Measurements from ENCODE around the gene EXOC4.

The EXOC4 gene

DNA sequence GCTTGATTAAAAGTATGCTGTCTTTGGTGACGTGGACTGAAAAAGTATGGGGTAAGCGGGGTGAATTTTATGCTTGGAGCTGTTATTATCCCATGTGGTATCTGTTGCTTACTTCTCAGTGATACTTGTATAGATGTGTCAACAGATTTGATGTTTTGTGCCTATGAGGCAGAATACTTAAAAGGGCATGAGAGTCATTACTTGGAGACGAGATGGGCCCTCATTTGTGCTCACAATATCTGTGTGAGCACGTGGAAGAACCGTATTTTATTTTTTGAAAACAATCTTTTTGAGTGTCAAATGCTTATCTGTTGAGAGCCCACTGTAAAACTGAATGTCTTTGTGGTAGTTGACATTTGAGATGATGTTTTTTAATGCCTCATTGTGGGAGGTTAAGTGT is 281.9 kb downstream of the EXOC4 start:
- H3K4me3 ChIP-seq (ENCODE audit: low read depth, low read length): no peak overlapping the region

DNA sequence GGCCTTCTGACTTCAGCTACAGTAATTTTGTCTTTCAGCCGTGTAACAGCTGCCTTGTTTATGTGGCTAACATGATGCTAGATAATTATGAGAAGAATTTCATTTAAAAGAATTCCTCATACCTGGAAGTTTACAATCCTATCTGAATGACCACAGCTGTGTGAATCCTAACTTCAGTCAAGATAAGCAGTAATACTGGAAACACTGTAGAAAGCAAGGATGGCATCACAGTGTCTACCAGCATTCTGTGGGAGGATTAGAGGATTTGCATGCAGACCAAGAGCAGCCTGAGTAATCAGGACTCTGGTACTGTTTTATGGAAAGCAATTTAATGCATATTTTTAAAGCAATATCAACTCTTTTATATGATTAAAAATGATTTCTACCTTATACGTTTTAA is 282.4 kb downstream of the EXOC4 start:
- TF ChIP-seq, protein P1, sequence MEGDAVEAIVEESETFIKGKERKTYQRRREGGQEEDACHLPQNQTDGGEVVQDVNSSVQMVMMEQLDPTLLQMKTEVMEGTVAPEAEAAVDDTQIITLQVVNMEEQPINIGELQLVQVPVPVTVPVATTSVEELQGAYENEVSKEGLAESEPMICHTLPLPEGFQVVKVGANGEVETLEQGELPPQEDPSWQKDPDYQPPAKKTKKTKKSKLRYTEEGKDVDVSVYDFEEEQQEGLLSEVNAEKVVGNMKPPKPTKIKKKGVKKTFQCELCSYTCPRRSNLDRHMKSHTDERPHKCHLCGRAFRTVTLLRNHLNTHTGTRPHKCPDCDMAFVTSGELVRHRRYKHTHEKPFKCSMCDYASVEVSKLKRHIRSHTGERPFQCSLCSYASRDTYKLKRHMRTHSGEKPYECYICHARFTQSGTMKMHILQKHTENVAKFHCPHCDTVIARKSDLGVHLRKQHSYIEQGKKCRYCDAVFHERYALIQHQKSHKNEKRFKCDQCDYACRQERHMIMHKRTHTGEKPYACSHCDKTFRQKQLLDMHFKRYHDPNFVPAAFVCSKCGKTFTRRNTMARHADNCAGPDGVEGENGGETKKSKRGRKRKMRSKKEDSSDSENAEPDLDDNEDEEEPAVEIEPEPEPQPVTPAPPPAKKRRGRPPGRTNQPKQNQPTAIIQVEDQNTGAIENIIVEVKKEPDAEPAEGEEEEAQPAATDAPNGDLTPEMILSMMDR (IDR thresholded peaks at IDR 0.05; ENCODE audit: low read depth, low read length, missing control alignments): no peak
- no peak overlapping the region for H3K4me3 ChIP-seq (ENCODE audit: low read depth, low read length)
- DNase-seq (ENCODE audit: low read depth): no peak

More for the DNA sequence above, 281.9 kb downstream of the EXOC4 start:
- DNase-seq (ENCODE audit: low read depth): no peak
- TF ChIP-seq, protein P1 (IDR thresholded peaks at IDR 0.05; ENCODE audit: low read depth, low read length, missing control alignments): no peak

DNA sequence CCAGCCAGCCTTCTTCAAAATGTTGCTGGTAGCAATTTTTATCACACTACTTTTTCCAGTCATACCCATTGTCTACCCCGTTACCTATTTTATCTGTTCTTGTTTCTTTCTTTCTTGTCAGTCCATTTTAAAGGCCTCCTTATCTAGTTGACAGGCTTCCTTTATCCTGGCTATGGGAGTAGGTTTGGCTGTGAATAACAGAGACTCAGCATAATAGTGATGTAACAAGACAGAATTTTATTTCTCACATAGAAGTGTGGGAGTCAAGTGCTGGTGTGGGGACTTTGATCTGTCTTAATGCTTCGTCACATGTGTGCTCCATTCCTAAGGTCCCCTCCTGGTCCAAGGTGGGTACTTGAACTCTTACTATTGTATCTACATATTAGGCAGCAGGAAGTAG is 283.6 kb downstream of the EXOC4 start:
- TF ChIP-seq, protein P1 (IDR thresholded peaks at IDR 0.05; ENCODE audit: low read depth, low read length, missing control alignments): no peak
- no peak for DNase-seq (ENCODE audit: low read depth)
- no peak overlapping the region for H3K4me3 ChIP-seq (ENCODE audit: low read depth, low read length)

DNA sequence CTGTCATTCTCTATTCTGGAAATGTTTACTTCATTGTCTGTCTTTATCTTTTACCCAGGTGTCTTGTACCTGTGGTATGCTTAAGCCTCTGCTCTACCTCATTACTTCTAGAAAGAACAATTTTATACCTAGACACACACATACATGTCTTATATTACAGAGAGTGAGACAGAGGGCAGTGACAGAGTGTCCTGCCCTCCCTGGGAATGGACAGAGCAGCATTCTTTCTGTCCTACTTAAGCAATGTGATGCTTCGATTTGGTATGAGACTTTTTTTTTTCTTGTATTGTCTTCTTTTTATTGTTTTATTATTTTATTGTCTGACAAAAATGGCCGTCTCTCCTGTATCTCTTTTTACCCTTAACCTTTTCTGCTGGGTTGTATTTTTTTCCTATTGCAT is 286.1 kb downstream of the EXOC4 start:
- TF ChIP-seq, protein P1 (IDR thresholded peaks at IDR 0.05; ENCODE audit: low read depth, low read length, missing control alignments): no peak
- no peak overlapping the region for H3K4me3 ChIP-seq (ENCODE audit: low read depth, low read length)
- no peak for DNase-seq (ENCODE audit: low read depth)

DNA sequence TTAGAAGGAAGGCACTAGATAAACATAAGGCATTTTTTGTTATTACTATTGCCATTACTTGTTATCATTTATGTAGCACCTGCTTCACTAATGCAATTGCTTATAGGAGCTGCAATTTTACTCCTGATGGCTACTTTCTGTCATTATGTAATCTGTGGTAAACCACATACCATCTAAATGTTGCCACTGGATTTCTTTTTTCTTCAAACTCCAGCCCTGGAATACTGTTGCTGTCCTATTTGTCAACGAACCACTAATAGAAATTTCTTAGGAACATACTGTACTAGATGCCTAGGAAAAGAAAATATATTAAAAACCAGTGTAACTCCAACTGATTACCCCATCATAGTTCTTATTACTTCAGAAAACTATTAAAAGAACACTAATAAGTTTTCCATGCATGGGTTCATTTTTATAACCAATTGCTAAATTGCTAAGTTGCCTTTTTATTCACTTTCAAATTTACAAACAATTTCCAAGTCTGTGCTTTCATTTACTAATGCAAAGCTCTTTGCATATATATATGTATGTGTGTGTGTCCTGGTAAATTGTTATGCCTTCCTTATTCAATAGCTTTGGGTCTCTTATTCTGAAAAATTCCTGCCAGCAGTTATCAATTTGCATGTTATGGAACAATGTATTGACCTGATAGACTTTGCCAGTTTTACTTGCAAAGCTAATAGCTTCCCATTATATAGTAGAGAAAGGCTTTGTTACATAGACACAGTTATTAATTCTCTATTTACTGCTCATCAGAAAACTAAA is 287.4 kb downstream of the EXOC4 start:
- DNase-seq (ENCODE audit: low read depth): no peak
- TF ChIP-seq, protein P1 (IDR thresholded peaks at IDR 0.05; ENCODE audit: low read depth, low read length, missing control alignments): no peak
- no peak overlapping the region for H3K4me3 ChIP-seq (ENCODE audit: low read depth, low read length)

DNA sequence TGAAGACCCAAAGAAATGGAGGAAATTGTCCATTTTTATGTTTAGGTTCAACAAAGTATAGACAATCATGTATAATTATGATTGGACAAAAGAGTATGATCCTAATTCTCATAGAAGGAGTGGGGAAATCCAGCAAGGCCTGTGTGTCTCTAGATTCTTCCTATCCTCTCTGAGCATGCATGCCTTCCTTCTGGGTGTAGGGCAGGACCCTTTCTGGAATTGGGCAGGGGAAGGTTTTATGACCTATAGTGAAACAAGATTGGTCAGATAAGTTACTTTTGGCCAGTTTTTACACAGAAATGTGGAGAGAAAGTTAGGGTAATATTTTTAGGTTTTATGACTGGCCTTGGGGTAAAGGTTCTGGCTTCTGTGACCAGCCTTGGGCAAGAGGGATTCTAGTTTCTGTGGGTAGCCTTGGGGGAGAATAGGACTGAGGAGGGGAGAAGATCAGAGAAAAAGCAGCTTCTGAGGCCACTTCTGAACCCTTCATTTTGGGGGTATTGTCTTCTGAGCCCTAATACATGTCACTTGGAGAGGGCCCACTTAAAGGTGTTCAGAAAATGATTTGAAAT is 289.4 kb downstream of the EXOC4 start:
- no peak overlapping the region for H3K4me3 ChIP-seq (ENCODE audit: low read depth, low read length)
- no peak for DNase-seq (ENCODE audit: low read depth)
- TF ChIP-seq, protein P1 (IDR thresholded peaks at IDR 0.05; ENCODE audit: low read depth, low read length, missing control alignments): no peak

DNA sequence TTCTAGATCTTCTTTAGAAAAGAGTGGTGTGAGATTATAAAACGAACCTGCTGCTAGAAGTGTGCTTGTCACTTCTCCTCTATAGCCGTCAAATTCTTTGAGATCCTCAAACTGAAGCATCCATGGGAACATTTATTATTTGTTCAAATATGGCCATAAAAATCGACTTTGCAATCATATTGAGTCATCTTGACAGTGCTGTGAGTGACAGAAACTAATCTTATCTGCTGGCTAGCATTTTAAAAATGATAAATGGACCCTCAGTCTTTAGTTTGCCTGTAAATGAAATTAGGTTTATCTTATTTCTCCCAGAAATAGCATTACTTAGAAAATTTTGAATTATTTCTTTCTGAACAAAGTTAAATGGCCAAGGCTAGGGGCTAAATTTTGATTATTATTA is 290.8 kb downstream of the EXOC4 start:
- no peak for DNase-seq (ENCODE audit: low read depth)
- H3K4me3 ChIP-seq (ENCODE audit: low read depth, low read length): no peak overlapping the region
- TF ChIP-seq, protein P1 (IDR thresholded peaks at IDR 0.05; ENCODE audit: low read depth, low read length, missing control alignments): no peak

All from GM12864 (cell line).